Mammary epithelial cell (primary cell): ENCODE measurements around the gene ADCY10.

Experiments used
- CTCF ChIP-seq, 2 donors: IDR thresholded peaks in 1 of 2; conservative IDR thresholded peaks in 1 of 2; 2 replicates each; pipeline ENCODE4 v1.5.1; 2011 to 2012; ENCODE audit warnings: inconsistent platforms in 2 of 2, low read length in 2 of 2, mild to moderate bottlenecking in 2 of 2, control low read depth in 1 of 2, low read depth in 1 of 2; ENCODE audit not compliant: insufficient read depth in 1 of 2; ENCODE audit errors: extremely low read depth in 1 of 2
- EZH2 ChIP-seq: IDR thresholded peaks from 2 replicates; pipeline ENCODE4 v1.6.1; 2012; ENCODE audit warnings: low read length, inconsistent platforms, borderline replicate concordance

GRCh38 chr1:167849666-167850065 is 64.3 kb downstream of the ADCY10 start:
- TF ChIP-seq EZH2 (no peak), CTCF (conservative IDR thresholded peaks at IDR 0.05 in 1 of 2, IDR thresholded peaks at IDR 0.05 in 1 of 2; ENCODE audit: extremely low read depth in 1 of 2, insufficient read depth in 1 of 2, low read depth in 1 of 2, low read length in 2 of 2) (no peak)
